OCI-LY1 (cell line): ENCODE results near the gene KCNK1.

Experiments used
- CTCF ChIP-seq: fragments of 200-600 bp; sonication (generic), shearing (Covaris generic); IDR thresholded peaks from 2 replicates; pipeline ENCODE4 v1.5.1; 2017; ENCODE audit warnings: mild to moderate bottlenecking, antibody characterized with exemption, low read length, moderate library complexity, mixed read lengths
- EZH2 ChIP-seq: fragments of 200-600 bp; sonication (generic), shearing (Covaris generic); IDR thresholded peaks from 2 replicates; pipeline ENCODE4 v1.8.0; 2017; ENCODE audit warnings: borderline replicate concordance, mixed run types, mild to moderate bottlenecking, antibody characterized with exemption, low read length, moderate library complexity, mixed read lengths

GRCh38 chr1:233675893-233676292, 62.0 kb downstream of the KCNK1 start:
- no peak for TF ChIP-seq CTCF
- no peak for TF ChIP-seq EZH2
